ENCODE results near the gene TSHR.
A peak's percentile ranks its signal among the peaks of the same experiment; 100 is the strongest.
"Not testable (repeated sequence)": the region's sequence is repeated elsewhere in the genome, so short reads cannot be mapped to it uniquely, and the experiment has no call there.

Gene TSHR

DNA sequence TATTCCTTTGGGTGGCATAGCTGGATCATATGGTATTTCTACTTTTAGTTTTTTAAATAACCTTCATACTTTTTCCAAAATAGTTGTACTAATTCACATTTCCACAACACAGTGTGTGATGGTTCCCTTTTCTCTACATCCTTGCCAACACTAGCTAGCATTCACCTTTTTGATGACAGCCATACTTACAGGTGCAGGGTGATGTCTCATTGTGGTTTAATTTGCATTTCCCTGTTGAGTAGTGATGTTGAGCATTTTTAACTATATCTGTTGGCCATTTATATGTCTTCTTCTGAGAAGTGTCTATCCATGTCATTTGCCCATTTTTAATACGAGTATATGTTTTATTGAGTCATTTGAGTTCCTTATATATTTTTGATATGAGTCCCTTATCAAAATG, 96.1 kb downstream of the TSHR start:
- no peak for DNase-seq
- Histone ChIP-seq H3K4me3 (ENCODE audit: low read length) (no peak overlapping the region), H2BK120ac (ENCODE audit: low read depth, low read length) (no peak overlapping the region), H3K9ac (ENCODE audit: low read length) (no peak overlapping the region), H3K27ac (ENCODE audit: low read depth, low read length) (no peak overlapping the region), H3K4me2 (ENCODE audit: low read length) (no peak overlapping the region), H3K27me3 (ENCODE audit: insufficient read depth, low read length, poor library complexity) (no peaks in the 10 kb centered on the region), H3K23ac (ENCODE audit: low read length) (no peak overlapping the region), H3K79me2 (ENCODE audit: control insufficient read depth, insufficient read depth, low read length) (no peaks in the 10 kb centered on the region), H2AK5ac (ENCODE audit: low read length) (no peak overlapping the region), H4K8ac (ENCODE audit: low read depth, low read length) (no peak overlapping the region), H3K79me1 (ENCODE audit: low read length) (no peaks in the 10 kb centered on the region), H3K36me3 (ENCODE audit: control insufficient read depth, insufficient read depth, low read length) (no peaks in the 10 kb centered on the region), H3K4ac (ENCODE audit: low read depth, low read length) (no peak overlapping the region), H2BK15ac (replicated peaks; ENCODE audit: low read depth) (no peak overlapping the region), H3K56ac (ENCODE audit: low read length) (no peak overlapping the region), H4K5ac (ENCODE audit: low read length) (no peak overlapping the region), H2BK5ac (ENCODE audit: low read length) (no peak overlapping the region), H3K18ac (ENCODE audit: low read length) (no peak overlapping the region), H3K4me1 (ENCODE audit: control insufficient read depth, low read depth, low read length) (no peaks in the 10 kb centered on the region)
- WGBS (ENCODE audit: extremely low coverage, insufficient coverage, low lambda C conversion rate) = no CpG with 5 or more reads among the region's 1 CpG

DNA sequence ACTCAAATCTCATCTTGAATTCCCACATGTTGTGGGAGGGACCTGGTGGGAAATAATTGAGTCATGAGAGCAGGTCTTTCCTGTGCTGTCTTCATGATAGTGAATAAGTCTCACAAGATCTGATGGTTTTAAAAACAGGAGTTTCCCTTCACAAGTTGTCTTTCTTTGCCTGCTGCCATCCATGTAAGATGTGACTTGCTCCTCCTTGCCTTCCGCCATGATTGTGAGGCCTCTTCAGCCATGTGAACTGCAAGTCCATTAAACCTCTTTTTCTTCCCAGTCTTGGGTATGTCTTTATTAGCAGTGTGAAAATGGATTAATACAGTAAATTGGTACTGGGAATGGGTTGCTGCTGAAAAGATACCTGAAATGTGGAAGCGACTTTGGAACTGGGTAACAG, 98.6 kb downstream of the TSHR start:
- H2AK5ac ChIP-seq (ENCODE audit: low read length); H4K8ac ChIP-seq (ENCODE audit: low read depth, low read length); DNase-seq; H3K4me3 ChIP-seq (ENCODE audit: low read length); H4K5ac ChIP-seq (ENCODE audit: low read length); H2BK5ac ChIP-seq (ENCODE audit: low read length); H3K18ac ChIP-seq (ENCODE audit: low read length); H3K4ac ChIP-seq (ENCODE audit: low read depth, low read length); H2BK15ac ChIP-seq (replicated peaks; ENCODE audit: low read depth); H3K4me1 ChIP-seq (ENCODE audit: control insufficient read depth, low read depth, low read length); H3K79me1 ChIP-seq (ENCODE audit: low read length); H3K79me2 ChIP-seq (ENCODE audit: control insufficient read depth, insufficient read depth, low read length); H3K36me3 ChIP-seq (ENCODE audit: control insufficient read depth, insufficient read depth, low read length); H3K56ac ChIP-seq (ENCODE audit: low read length); H2BK120ac ChIP-seq (ENCODE audit: low read depth, low read length); H3K9ac ChIP-seq (ENCODE audit: low read length); H3K27ac ChIP-seq (ENCODE audit: low read depth, low read length); H3K23ac ChIP-seq (ENCODE audit: low read length); H3K4me2 ChIP-seq (ENCODE audit: low read length); H3K27me3 ChIP-seq (ENCODE audit: insufficient read depth, low read length, poor library complexity): not testable (repeated sequence)
- WGBS (ENCODE audit: extremely low coverage, insufficient coverage, low lambda C conversion rate) = no CpG with 5 or more reads among the region's 2 CpGs

DNA sequence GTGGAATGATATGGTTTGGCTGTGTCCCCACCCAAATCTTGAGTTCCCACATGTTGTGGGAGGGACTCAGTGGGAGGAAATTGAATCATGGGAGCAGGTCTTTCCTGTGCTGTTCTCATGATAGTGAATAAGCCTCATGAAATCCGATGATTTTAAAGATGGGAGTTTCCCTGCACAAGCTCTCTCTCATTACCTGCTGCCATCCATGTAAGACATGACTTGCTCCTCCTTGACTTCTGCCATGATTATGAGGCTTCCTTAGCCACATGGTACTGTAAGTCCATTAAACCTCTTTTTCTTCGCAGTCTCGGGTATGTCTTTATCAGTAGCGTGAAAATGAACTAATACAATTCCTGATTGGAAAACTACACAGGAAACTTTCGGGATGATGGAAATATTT, 100.5 kb downstream of the TSHR start:
- H3K27ac ChIP-seq (ENCODE audit: low read depth, low read length) = no peak overlapping the region
- H3K4me2 ChIP-seq (ENCODE audit: low read length) = no peak overlapping the region

GRCh38 chr14:81062380-81062779, 107.0 kb downstream of the TSHR start:
- Histone ChIP-seq H3K79me1 (ENCODE audit: low read length) (no peaks in the 10 kb centered on the region), H4K5ac (ENCODE audit: low read length) (no peak overlapping the region), H3K4ac (ENCODE audit: low read depth, low read length) (no peak overlapping the region)

More for the DNA sequence above, 100.5 kb downstream of the TSHR start:
- H2AK5ac ChIP-seq (ENCODE audit: low read length) = no peak overlapping the region
- WGBS (ENCODE audit: extremely low coverage, insufficient coverage, low lambda C conversion rate) = no CpG with 5 or more reads among the region's 5 CpGs
- H3K18ac ChIP-seq (ENCODE audit: low read length) = no peak overlapping the region
- H3K79me1 ChIP-seq (ENCODE audit: low read length) = no peaks in the 10 kb centered on the region
- no peak overlapping the region for H4K8ac ChIP-seq (ENCODE audit: low read depth, low read length)
- H3K36me3 ChIP-seq (ENCODE audit: control insufficient read depth, insufficient read depth, low read length) = no peaks in the 10 kb centered on the region
- H2BK15ac ChIP-seq (replicated peaks; ENCODE audit: low read depth) = no peak overlapping the region
- no peak for DNase-seq
- no peak overlapping the region for H3K9ac ChIP-seq (ENCODE audit: low read length)
- H3K4me3 ChIP-seq (ENCODE audit: low read length) = no peak overlapping the region
- H2BK5ac ChIP-seq (ENCODE audit: low read length) = no peak overlapping the region
- H2BK120ac ChIP-seq (ENCODE audit: low read depth, low read length) = no peak overlapping the region
- no peak overlapping the region for H3K56ac ChIP-seq (ENCODE audit: low read length)
- H3K79me2 ChIP-seq (ENCODE audit: control insufficient read depth, insufficient read depth, low read length) = no peaks in the 10 kb centered on the region
- H3K27me3 ChIP-seq (ENCODE audit: insufficient read depth, low read length, poor library complexity) = no peaks in the 10 kb centered on the region
- H3K4me1 ChIP-seq (ENCODE audit: control insufficient read depth, low read depth, low read length) = no peaks in the 10 kb centered on the region
- H4K5ac ChIP-seq (ENCODE audit: low read length) = no peak overlapping the region
- no peak overlapping the region for H3K4ac ChIP-seq (ENCODE audit: low read depth, low read length)
- no peak overlapping the region for H3K23ac ChIP-seq (ENCODE audit: low read length)

GRCh38 chr14:81062816-81063215, 107.4 kb downstream of the TSHR start:
- no CpG with 5 or more reads among the region's 4 CpGs for WGBS (ENCODE audit: extremely low coverage, insufficient coverage, low lambda C conversion rate)
- Histone ChIP-seq H3K4me3 (ENCODE audit: low read length) (no peak overlapping the region), H3K4me2 (ENCODE audit: low read length) (no peak overlapping the region), H3K27me3 (ENCODE audit: insufficient read depth, low read length, poor library complexity) (no peaks in the 10 kb centered on the region), H4K8ac (ENCODE audit: low read depth, low read length) (no peak overlapping the region), H2BK120ac (ENCODE audit: low read depth, low read length) (no peak overlapping the region), H3K36me3 (ENCODE audit: control insufficient read depth, insufficient read depth, low read length) (no peaks in the 10 kb centered on the region), H3K56ac (ENCODE audit: low read length) (no peak overlapping the region), H3K4ac (ENCODE audit: low read depth, low read length) (no peak overlapping the region), H3K18ac (ENCODE audit: low read length) (no peak overlapping the region), H3K23ac (ENCODE audit: low read length) (no peak overlapping the region), H2AK5ac (ENCODE audit: low read length) (no peak overlapping the region), H2BK5ac (ENCODE audit: low read length) (no peak overlapping the region), H3K27ac (ENCODE audit: low read depth, low read length) (no peak overlapping the region), H2BK15ac (replicated peaks; ENCODE audit: low read depth) (no peak overlapping the region), H3K79me2 (ENCODE audit: control insufficient read depth, insufficient read depth, low read length) (no peaks in the 10 kb centered on the region), H3K79me1 (ENCODE audit: low read length) (no peaks in the 10 kb centered on the region), H4K5ac (ENCODE audit: low read length) (no peak overlapping the region), H3K4me1 (ENCODE audit: control insufficient read depth, low read depth, low read length) (no peaks in the 10 kb centered on the region), H3K9ac (ENCODE audit: low read length) (no peak overlapping the region)
- DNase-seq = peak; percentile 66

More at GRCh38 chr14:81062380-81062779, 107.0 kb downstream of the TSHR start:
- Histone ChIP-seq H2BK5ac (ENCODE audit: low read length) (no peak overlapping the region), H2AK5ac (ENCODE audit: low read length) (no peak overlapping the region), H3K27ac (ENCODE audit: low read depth, low read length) (no peak overlapping the region), H2BK15ac (replicated peaks; ENCODE audit: low read depth) (no peak overlapping the region), H3K4me1 (ENCODE audit: control insufficient read depth, low read depth, low read length) (no peaks in the 10 kb centered on the region), H3K36me3 (ENCODE audit: control insufficient read depth, insufficient read depth, low read length) (no peaks in the 10 kb centered on the region), H3K56ac (ENCODE audit: low read length) (no peak overlapping the region), H4K8ac (ENCODE audit: low read depth, low read length) (no peak overlapping the region), H3K27me3 (ENCODE audit: insufficient read depth, low read length, poor library complexity) (no peaks in the 10 kb centered on the region), H3K9ac (ENCODE audit: low read length) (no peak overlapping the region), H3K79me2 (ENCODE audit: control insufficient read depth, insufficient read depth, low read length) (no peaks in the 10 kb centered on the region), H3K23ac (ENCODE audit: low read length) (no peak overlapping the region), H2BK120ac (ENCODE audit: low read depth, low read length) (no peak overlapping the region), H3K4me2 (ENCODE audit: low read length) (no peak overlapping the region), H3K4me3 (ENCODE audit: low read length) (no peak overlapping the region), H3K18ac (ENCODE audit: low read length) (no peak overlapping the region)
- DNase-seq = no peak
- WGBS (ENCODE audit: extremely low coverage, insufficient coverage, low lambda C conversion rate) = 100% methylated on average over 1 of the region's 4 CpGs

DNA sequence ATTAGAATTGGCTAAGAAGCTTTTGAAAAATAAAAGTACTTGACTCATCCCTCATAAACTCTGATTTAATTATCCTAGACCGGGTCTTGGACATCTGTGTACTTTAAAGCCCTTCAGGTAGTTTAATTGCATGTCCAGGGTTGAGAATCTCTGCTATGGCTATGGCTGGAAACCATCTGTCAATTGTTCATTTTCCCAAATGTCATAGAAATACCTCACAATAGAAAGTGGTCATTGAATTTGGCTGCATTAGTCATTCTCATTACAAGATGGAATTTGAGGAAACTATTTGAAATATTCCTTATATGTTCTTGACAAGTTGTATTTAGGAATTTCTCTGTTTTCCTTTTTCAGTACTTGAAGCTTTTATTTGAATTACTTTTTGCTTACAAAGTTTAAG, 111.3 kb downstream of the TSHR start:
- no CpG with 5 or more reads among the region's 1 CpG for WGBS (ENCODE audit: extremely low coverage, insufficient coverage, low lambda C conversion rate)
- Histone ChIP-seq H3K79me1 (ENCODE audit: low read length) (no peaks in the 10 kb centered on the region), H3K4ac (ENCODE audit: low read depth, low read length) (no peak overlapping the region), H2BK5ac (ENCODE audit: low read length) (no peak overlapping the region), H2BK15ac (replicated peaks; ENCODE audit: low read depth) (no peak overlapping the region), H3K9ac (ENCODE audit: low read length) (no peak overlapping the region), H3K4me2 (ENCODE audit: low read length) (no peak overlapping the region), H3K18ac (ENCODE audit: low read length) (no peak overlapping the region), H2BK120ac (ENCODE audit: low read depth, low read length) (no peak overlapping the region), H3K27ac (ENCODE audit: low read depth, low read length) (no peak overlapping the region), H3K4me3 (ENCODE audit: low read length) (no peak overlapping the region), H3K4me1 (ENCODE audit: control insufficient read depth, low read depth, low read length) (no peaks in the 10 kb centered on the region), H3K27me3 (ENCODE audit: insufficient read depth, low read length, poor library complexity) (no peaks in the 10 kb centered on the region), H3K79me2 (ENCODE audit: control insufficient read depth, insufficient read depth, low read length) (no peaks in the 10 kb centered on the region), H4K5ac (ENCODE audit: low read length) (no peak overlapping the region), H2AK5ac (ENCODE audit: low read length) (no peak overlapping the region), H3K36me3 (ENCODE audit: control insufficient read depth, insufficient read depth, low read length) (no peaks in the 10 kb centered on the region), H3K23ac (ENCODE audit: low read length) (no peak overlapping the region), H3K56ac (ENCODE audit: low read length) (no peak overlapping the region), H4K8ac (ENCODE audit: low read depth, low read length) (no peak overlapping the region)
- no peak for DNase-seq

All from mesendoderm (in vitro differentiated cells).